Left colon (tissue), 2 donors: ENCODE results near the gene PRMT5. TPM values are rescaled to one million over a fixed set of nuclear protein-coding genes. Genes with fewer than 3 reads are reported as not detected.
"Not testable (repeated sequence)": the region's sequence is repeated elsewhere in the genome, so short reads cannot be mapped to it uniquely, and the experiment has no call there.

Experiments used
- ATAC-seq: fragments of 200-7000 bp; cut with Tn5 transposase; one replicate; pipeline ENCODE4 v1.9.1; 2020; ENCODE audit warnings: mild to moderate bottlenecking, moderate library complexity
- DNase-seq, 2 donors: peaks; one replicate each; pipeline ENCODE4 v3.0.0-alpha.2; 2020
- intact Hi-C, 2 donors: fragments of 100-400 bp; cut with DNase I in 1 of 2; cut with micrococcal nuclease in 1 of 2; formaldehyde crosslinking; loops; one replicate each; pipeline versions ENCODE4 v1.11.2 to v1.14.0; 2022; cut with DNase I, micrococcal nuclease
- total RNA-seq, 2 donors: library from RNA; stranded (reverse); fragmentation: NEBNext Ultra II Directional; extraction: Animal tissue kit (Norgen Biotek cat#: 25700); gene quantifications; one replicate each; pipeline ENCODE4 v1.2.1, GENCODE V29; 2021
- donor health status: DM: no; HTN: no; CAD: no.
- donor health status: DM: yes; HTN: yes; CAD: no.

Gene PRMT5
- total RNA-seq, 2 donors from 2014 or later, result 40.5 to 63.9 TPM

- intact Hi-C loops, result no loop called here
- no peak for DNase-seq
- no peak for ATAC-seq
These were observed 16.5 kb upstream of the PRMT5 start for GRCh38 chr14:22945642-22946041.

- no peak for DNase-seq
- ATAC-seq, result no peak
- intact Hi-C loops, result no loop called here
These were observed 10.5 kb upstream of the PRMT5 start for GRCh38 chr14:22939684-22940083.

DNA sequence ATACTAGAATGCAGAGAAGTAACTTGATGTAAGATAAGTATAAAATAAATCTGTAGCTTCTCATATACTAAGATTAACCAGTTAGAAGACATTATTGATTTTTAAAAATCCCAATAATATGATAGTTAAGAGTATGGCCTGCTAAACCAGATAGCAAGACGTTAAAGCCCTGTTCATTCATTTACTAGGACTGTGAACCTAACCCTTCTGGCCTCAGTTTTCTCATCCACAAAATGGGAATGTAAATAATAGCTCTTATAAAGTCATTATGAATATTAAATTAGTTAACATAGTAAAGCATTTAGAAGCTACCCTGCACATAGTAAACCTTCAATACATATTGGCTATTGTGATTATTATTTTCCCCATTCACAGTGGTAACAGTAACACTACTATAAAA lies 6.0 kb upstream of the PRMT5 start:
- intact Hi-C loops, result no loop called here
- DNase-seq (no peak), ATAC-seq (no peak)

GRCh38 chr14:22932146-22932545 lies 3.0 kb upstream of the PRMT5 start:
- no peak for ATAC-seq
- intact Hi-C loops, result no loop called here
- no peak for DNase-seq

DNA sequence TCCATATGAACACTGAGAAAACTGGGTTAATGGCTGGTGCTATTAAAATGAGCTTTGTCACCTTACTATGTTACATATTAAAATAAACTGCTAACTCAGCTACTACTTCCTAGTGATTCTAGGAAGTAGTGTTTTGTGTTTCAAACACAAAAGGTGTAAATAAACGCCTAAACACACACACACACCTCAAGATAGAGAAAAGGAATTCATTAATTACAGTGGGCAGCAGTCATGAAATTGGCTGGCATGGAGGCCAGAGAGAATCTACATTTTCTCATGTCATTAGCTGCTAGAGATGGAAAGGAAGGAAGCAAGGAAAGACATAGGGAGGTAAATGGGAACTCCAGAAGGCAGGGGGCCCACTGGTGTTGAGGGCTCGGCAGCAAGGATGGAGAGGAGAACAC lies 787 bp upstream of the PRMT5 start:
- intact Hi-C loops, result no loop called here
- ATAC-seq, result peak; percentile 12

DNA sequence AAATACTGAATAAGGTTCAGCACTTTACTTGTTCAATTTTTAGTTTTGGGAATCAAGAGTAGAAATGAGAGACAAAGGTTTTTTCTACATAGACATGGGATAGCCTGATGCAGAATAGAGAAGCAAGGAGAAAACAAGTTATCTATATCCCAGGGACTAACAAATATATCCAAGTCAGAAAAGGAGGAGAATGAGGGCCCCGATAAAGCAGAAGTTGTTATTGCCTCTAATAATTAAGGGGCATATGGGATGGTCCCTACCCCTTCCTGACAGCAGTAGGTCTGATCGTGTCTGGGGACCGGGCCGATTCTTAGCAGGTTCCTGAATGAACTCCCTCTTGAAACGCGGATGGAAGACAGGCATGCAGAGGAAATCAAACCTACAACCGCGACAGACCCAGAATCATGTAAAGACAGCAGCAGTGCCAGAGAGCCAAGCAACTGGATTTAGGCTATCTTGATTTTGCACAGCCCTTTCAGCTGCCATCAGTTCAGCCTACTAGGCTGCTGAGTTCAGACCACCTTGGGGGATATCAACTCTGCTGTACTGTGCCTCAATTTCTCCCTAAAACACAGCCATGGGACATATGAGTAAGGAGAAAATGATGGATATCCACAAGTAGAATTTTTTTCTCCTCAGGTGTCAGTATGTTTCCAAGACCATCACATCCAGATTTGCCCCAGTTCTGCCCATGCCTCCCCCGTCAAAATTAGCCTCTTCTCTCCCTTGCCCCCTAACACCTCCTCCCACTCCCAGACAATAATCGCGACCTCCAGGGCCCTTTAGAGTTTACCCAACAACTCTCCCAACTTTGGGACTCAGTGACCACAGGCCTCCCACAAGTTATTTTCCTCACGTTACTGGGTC lies 706 bp downstream of the PRMT5 start:
- ATAC-seq (no peak), DNase-seq (no peak)
- intact Hi-C loops, result no loop called here

More for the DNA sequence above, 787 bp upstream of the PRMT5 start:
- DNase-seq, result no peak

GRCh38 chr14:22926316-22926715 lies 2.9 kb downstream of the PRMT5 start:
- ATAC-seq (peak; percentile 39), DNase-seq (peak in 1 of 2 donors; percentile 54)
- intact Hi-C loops, result no loop called here

DNA sequence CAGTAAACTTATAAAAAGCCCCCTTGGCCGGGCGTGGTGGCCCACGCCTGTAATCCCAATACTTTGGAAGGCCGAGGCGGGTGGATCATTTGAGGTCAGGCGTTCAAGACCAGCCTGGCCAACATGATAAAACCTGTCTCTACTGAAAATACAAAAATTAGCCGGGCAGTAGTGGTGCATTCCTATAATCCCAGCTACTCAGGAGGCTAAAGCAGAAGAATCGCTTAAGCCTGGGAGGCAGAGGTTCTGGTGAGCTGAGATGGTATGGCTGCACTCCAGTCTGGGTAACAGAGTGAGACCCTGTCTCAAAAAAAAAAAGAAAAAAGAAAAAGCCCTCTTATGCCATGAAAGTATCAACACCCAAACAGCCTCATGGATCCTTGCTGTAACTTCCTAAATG lies 3.7 kb downstream of the PRMT5 start:
- intact Hi-C loops, result no loop called here
- DNase-seq (no peak), ATAC-seq (no peak)

DNA sequence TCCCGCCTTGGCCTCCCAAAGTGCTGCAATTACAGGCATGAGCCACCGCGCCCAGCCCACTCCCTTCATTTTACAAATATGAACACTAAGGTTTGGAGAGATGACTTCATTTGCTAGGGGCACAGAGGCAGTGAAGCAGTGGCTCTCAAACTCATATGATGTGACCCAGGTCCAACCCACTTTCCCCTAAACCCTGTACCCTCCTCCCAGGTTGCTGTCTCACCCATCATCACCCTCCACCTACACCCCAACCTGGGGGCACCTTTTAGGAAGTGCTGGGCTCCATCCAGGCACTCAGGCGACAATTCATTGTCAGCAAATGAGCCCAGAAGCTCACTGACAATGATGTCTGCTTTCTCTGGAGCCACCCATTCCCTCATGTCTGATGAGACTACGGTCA lies 5.4 kb downstream of the PRMT5 start:
- DNase-seq (no peak), ATAC-seq (no peak)
- intact Hi-C loops, result no loop called here

DNA sequence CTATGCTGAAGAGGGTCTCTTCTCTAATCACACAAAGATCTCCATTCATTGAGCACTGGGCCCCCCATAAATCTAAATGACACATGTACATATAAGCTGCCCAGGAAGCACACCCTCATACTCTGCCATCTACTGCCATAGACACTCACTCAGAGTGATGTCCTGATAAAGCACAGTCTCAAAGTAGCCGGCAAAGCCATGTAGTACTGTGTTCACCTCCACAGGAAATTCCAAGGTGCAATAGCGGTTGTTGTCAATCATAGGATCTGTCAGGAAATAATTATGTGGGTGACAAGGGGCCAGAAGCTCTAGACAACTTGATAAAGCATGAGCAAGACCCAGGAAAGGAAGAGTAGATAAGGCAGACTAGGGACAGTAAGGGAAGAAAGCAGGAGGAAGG lies 6.9 kb downstream of the PRMT5 start:
- intact Hi-C loops, result no loop called here
- DNase-seq (no peak), ATAC-seq (no peak)

DNA sequence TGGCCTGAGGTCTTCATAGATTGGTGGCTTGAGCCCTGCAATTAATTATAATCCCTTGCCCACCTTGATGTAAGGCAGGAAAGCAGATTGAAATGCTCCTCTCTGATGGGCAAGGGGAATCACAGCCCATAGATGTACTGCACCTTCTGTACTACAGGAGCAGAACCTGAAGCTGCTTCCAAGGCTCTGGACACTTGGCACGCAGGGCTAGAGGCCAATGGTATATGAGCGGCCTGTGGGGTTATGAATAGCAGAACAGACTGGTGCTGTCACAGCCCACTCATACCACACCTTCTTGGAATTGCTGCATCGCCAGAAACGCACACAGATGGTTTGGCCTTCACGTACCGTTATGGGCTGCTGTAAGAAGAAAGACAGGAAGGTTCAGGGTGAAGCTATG lies 8.5 kb downstream of the PRMT5 start:
- intact Hi-C loops, result no loop called here
- ATAC-seq (no peak), DNase-seq (no peak)

- ATAC-seq, result no peak
- intact Hi-C loops, result no loop called here
- DNase-seq, result no peak
These were observed 9.6 kb downstream of the PRMT5 start for GRCh38 chr14:22919601-22919921.

DNA sequence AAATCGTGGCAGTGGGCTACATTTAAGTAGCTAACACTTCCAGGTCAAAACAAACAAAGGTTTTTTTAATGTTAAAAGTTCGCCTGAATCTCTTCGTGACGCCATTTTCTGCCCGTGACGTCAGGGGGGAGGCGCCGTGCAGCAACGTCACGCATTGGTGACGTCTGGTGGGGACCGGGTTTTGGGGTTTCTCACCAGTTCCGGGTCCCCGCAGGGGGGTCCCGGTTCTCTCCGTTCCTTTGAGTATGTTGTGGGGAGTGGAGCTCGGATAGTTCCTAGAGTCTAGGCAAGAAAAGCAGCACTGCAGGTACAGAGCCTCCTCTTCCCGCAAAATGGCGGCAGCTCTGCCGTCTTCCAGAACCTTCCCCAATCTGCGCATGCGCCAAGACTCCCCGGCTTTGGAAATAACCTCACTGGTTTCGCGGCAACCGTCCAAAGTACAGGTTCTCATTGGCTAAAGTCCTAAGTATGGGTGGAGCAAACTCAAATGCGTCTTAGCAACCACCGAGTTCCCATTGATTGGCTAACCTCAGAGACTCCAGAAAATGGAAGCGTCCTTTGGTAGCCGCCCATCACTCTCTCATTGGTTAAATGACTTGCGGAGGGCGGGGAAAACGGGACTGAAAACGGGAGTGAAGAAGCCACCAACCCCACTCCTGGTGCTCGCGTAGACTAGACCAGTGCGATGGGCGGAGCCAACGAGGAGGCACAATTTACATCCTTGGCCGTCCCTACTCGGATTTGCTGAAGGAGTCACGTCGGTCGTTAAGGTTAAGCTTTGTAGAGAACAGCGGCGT lies 10.2 kb downstream of the PRMT5 start, which contains the start of gene RBM23:
Gene RBM23 (minus strand): TSS at position 346 of the 797 bp plus-strand sequence.
- peak; percentile 100 for DNase-seq
- intact Hi-C loops, result no loop called here
- peak; percentile 91 for ATAC-seq

DNA sequence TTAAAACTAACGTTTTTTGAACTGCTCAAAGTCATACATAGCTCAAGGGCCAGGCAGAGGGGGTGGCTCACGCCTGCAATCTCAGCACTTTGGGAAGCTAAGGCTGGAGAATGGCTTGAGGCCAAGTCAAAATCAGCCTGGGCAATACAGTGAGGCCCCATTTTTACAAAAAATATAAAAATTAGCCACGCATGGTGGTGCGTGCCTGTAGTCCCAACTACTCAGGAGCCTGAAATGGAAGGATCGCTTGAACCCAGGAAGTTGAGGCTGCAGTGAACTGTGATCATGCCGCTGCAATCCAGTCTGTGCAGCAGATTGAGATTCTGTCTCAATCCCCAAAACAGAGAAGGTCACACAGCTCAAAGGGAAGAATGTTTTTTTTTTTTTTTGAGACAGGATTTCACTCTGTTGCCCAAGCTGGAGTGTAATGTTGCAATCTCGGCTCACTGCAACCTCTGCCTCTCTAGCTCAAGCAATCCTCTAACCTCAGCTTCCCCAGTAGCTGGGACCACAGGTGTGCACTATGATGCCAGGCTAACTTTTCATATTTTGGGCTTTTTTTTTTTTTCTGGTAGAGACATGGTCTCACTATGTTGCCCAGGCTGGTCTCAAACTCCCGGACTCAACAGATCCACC lies 13.2 kb downstream of the PRMT5 start:
- ATAC-seq (no peak), DNase-seq (no peak)
- intact Hi-C loops, result no loop called here

GRCh38 chr14:22914836-22915235 lies 14.3 kb downstream of the PRMT5 start:
- ATAC-seq, DNase-seq, intact Hi-C loops: not testable (repeated sequence)

DNA sequence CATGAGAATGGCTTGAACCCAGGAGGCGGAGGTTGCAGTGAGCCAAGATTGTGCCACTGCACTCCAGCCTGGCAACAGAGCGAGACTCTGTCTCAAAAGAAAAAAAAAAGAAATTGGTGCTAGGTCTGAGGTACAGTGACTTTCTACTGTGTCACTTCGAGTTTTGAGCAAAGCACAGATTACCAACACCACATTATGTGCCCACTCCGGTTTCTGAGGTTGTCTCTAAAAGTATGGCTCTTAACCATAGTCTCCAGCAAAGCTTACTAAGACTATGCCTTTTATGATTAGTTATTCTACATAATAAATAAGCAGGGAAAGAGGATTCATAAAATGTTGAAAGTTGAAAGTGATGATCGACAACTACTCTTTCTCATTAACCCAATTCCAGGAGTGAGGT lies 18.3 kb downstream of the PRMT5 start:
- DNase-seq (no peak), ATAC-seq (no peak)
- intact Hi-C loops, result no loop called here

DNA sequence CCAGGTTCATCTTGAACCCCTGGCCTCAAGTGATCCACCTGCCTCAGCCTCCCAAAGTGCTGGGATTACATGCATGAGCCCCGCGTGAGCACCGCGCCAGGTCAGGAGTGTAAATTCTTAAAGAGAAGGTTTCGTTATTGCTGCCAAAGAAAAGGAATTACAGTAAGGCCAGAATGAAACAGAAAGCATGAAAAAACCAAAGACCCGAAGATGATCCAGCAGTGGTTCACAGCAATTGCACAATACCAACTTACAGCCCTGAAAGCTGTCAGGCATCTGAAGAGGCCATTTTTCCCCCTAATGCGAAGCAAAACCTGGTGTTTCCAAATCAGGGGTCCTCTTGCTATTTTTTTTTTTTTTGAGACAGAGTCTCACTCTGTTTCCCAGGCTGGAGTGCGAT lies 20.6 kb downstream of the PRMT5 start:
- DNase-seq (no peak), ATAC-seq (no peak)
- intact Hi-C loops, result no loop called here

DNA sequence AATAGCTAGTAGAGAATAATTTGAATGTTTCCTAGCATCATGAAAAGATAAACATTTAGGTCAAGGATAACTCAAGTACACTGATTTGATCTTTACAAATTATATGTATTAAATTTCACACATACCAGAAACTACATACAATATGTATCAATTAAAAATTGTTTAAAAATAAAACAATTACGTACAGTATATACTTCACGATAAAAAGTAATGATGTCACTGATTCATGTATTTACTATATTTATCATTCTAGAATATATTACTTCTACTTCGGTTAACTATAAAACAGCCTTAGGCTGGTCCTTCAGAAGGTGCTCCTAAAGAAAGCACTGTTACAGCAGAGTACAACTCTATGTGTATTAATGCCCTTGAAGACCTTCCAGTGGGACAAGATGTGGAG lies 21.7 kb downstream of the PRMT5 start:
- DNase-seq (no peak), ATAC-seq (no peak)
- intact Hi-C loops, result no loop called here

GRCh38 chr14:22906073-22906472 lies 23.1 kb downstream of the PRMT5 start:
- ATAC-seq (no peak), DNase-seq (no peak)
- intact Hi-C loops, result no loop called here

DNA sequence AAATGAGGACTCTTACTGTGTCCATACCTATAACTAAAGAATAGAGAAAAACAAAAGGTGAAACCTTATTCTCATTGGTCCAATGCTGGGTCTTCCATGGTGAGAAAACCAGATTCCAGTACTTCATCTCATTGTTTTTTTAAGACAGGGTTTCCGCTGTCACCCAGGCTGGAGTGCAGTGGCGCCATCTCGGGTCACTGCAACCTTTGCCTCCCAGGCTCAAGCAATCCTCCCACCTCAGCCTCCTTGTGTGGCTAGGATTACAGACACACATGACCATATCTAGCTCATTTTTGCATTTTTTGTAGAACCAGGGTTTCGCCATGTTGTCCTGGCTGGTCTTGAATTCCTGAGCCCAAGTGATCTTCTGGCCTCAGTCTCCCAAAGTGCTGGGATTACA lies 23.5 kb downstream of the PRMT5 start:
- ATAC-seq, result no peak
- intact Hi-C loops, result no loop called here
- no peak for DNase-seq
